ENCODE results near the gene OFD1. TPM values are rescaled to one million over a fixed set of nuclear protein-coding genes. Genes with fewer than 3 reads are reported as not detected.

OFD1 gene
- total and polyA plus RNA-seq, 8 donors, result 19.1 to 79.1 (median 59.4) TPM

GRCh38 chrX:13768939-13769338, 34.4 kb downstream of the OFD1 start:
- H3K4me1 ChIP-seq, result peaks cover 3 to 9% of the 10 kb centered on the region in 2 donors
- no peaks in the 10 kb centered on the region for H3K9me3 ChIP-seq
- DNase-seq (no peak), ATAC-seq (no peak)
- H3K27ac ChIP-seq, result no peak overlapping the region
- intact Hi-C loops (cut with DNase I), result no loop called here
- H3K27me3 ChIP-seq, result no peaks in the 10 kb centered on the region
- TF ChIP-seq CTCF (IDR thresholded peaks at IDR 0.05), result no peak
- peaks cover 0 to 32% of the 10 kb centered on the region in 2 donors for H3K36me3 ChIP-seq
- H3K4me3 ChIP-seq, result no peak overlapping the region

- peaks cover 0 to 43% of the 10 kb centered on the region in 2 donors for H3K36me3 ChIP-seq
- intact Hi-C loops (cut with DNase I), result no loop called here
- TF ChIP-seq CTCF (IDR thresholded peaks at IDR 0.05), result no peak
- H3K27me3 ChIP-seq, result no peaks in the 10 kb centered on the region
- H3K4me1 ChIP-seq, result no peaks in the 10 kb centered on the region
- no peak overlapping the region for H3K4me3 ChIP-seq
- no peak overlapping the region for H3K27ac ChIP-seq
- H3K9me3 ChIP-seq, result no peaks in the 10 kb centered on the region
- ATAC-seq, result no peak
- DNase-seq, result no peak
Measured at GRCh38 chrX:13770013-13770535, 35.5 kb downstream of the OFD1 start.

- no peak overlapping the region for H3K4me3 ChIP-seq
- no peak overlapping the region for H3K27ac ChIP-seq
- H3K9me3 ChIP-seq, result no peaks in the 10 kb centered on the region
- DNase-seq, result no peak
- H3K36me3 ChIP-seq, result peaks cover 0 to 29% of the 10 kb centered on the region in 2 donors
- no peaks in the 10 kb centered on the region for H3K27me3 ChIP-seq
- ATAC-seq, result no peak
- H3K4me1 ChIP-seq, result no peaks in the 10 kb centered on the region
- intact Hi-C loops (cut with DNase I), result no loop called here
- TF ChIP-seq CTCF (IDR thresholded peaks at IDR 0.05), result no peak
Measured at GRCh38 chrX:13774696-13775095, 40.1 kb downstream of the OFD1 start.

GRCh38 chrX:13775837-13776236, 41.3 kb downstream of the OFD1 start:
- ATAC-seq (no peak), DNase-seq (no peak)
- no peaks in the 10 kb centered on the region for H3K27me3 ChIP-seq
- no peaks in the 10 kb centered on the region for H3K4me1 ChIP-seq
- no peak for TF ChIP-seq CTCF (IDR thresholded peaks at IDR 0.05)
- H3K9me3 ChIP-seq, result no peaks in the 10 kb centered on the region
- H3K27ac ChIP-seq, result no peak overlapping the region
- H3K36me3 ChIP-seq, result peaks cover 0 to 21% of the 10 kb centered on the region in 2 donors
- intact Hi-C loops (cut with DNase I), result no loop called here
- H3K4me3 ChIP-seq, result no peak overlapping the region

- intact Hi-C loops (cut with DNase I), result no loop called here
- ATAC-seq (no peak), DNase-seq (no peak)
- Histone ChIP-seq H3K4me1 (no peaks in the 10 kb centered on the region), H3K4me3 (no peak overlapping the region), H3K36me3 (peaks cover 0 to 21% of the 10 kb centered on the region in 2 donors), H3K27me3 (no peaks in the 10 kb centered on the region), H3K27ac (no peak overlapping the region), H3K9me3 (no peaks in the 10 kb centered on the region)
- no peak for TF ChIP-seq CTCF (IDR thresholded peaks at IDR 0.05)
Measured at GRCh38 chrX:13776387-13776786, 41.8 kb downstream of the OFD1 start.
